IMR-90 (cell line): ENCODE results near the gene C5. TPM values are rescaled to one million over a fixed set of nuclear protein-coding genes. Genes with fewer than 3 reads are reported as not detected.
"Not testable (repeated sequence)": the region's sequence is repeated elsewhere in the genome, so short reads cannot be mapped to it uniquely, and the experiment has no call there.

Experiments used
- ATAC-seq: fragments of 200-7000 bp; cut with Tn5 transposase; 2 replicates; pipeline ENCODE4 v1.9.1; 2020; ENCODE audit warnings: low read depth, mild to moderate bottlenecking, moderate library complexity
- BruUV-seq: library from RNA; stranded (reverse); fragments of 400-500 nt; replicated peaks from 2 replicates; lab custom pipeline; 2021; lab: Mats Ljungman, UMichigan
- CTCF ChIA-PET: fragments of 300-600 bp; formaldehyde crosslinking; extraction: SDS; loops from one replicate; lab custom pipeline; 2021; ENCODE audit warnings: antibody characterized with exemption; lab: Yijun Ruan, JAX
- POLR2A ChIA-PET: fragments of 300-600 bp; sonication (Branson Sonifier 250); formaldehyde crosslinking; loops from one replicate; lab custom pipeline; 2022; ENCODE audit warnings: antibody characterized with exemption; ENCODE audit not compliant: unreplicated experiment; lab: Charles Lee
- DNase-seq: peaks from one replicate; pipeline ENCODE4 v3.0.0; 2013
- H2AFZ ChIP-seq: replicated peaks from 2 replicates; pipeline ENCODE3; 2013; ENCODE audit warnings: low read length, mild to moderate bottlenecking; ENCODE audit not compliant: poor library complexity
- H2AK5ac ChIP-seq: 2 replicates; pipeline ENCODE4 v1.6.1; 2013; ENCODE audit warnings: low read depth, low read length, inconsistent platforms
- H2AK9ac ChIP-seq: replicated peaks from 2 replicates; pipeline ENCODE3; 2013; ENCODE audit warnings: mild to moderate bottlenecking, low read depth, low read length, moderate library complexity; ENCODE audit not compliant: poor library complexity
- H2BK120ac ChIP-seq: 2 replicates; pipeline ENCODE4 v1.6.1; 2013; ENCODE audit warnings: low read depth, low read length, inconsistent platforms
- H2BK15ac ChIP-seq: 3 replicates; pipeline ENCODE4 v1.6.1; 2013; ENCODE audit warnings: low read depth, low read length, inconsistent platforms
- H2BK20ac ChIP-seq: 2 replicates; pipeline ENCODE4 v1.6.1; 2013; ENCODE audit warnings: low read depth, mild to moderate bottlenecking, inconsistent platforms, low read length, moderate library complexity
- H2BK5ac ChIP-seq: 2 replicates; pipeline ENCODE4 v1.6.1; 2013; ENCODE audit warnings: mild to moderate bottlenecking, low read depth, low read length, inconsistent platforms; ENCODE audit not compliant: poor library complexity, severe bottlenecking
- H3K14ac ChIP-seq: replicated peaks from 2 replicates; pipeline ENCODE4 v1.6.1; 2013; ENCODE audit warnings: low read depth, low read length, inconsistent platforms
- H3K18ac ChIP-seq: 2 replicates; pipeline ENCODE4 v1.6.1; 2013; ENCODE audit warnings: low read depth, low read length, control low read depth
- H3K23ac ChIP-seq: 2 replicates; pipeline ENCODE4 v1.6.1; 2013; ENCODE audit warnings: low read depth, low read length, inconsistent platforms
- H3K27ac ChIP-seq: 2 replicates; pipeline ENCODE4 v1.5.1; 2013; ENCODE audit warnings: mild to moderate bottlenecking, control low read depth, low read length; ENCODE audit not compliant: insufficient read depth
- H3K27me3 ChIP-seq: 2 replicates; pipeline ENCODE4 v1.6.1; 2013; ENCODE audit warnings: low read length; ENCODE audit not compliant: control insufficient read depth, insufficient read depth
- H3K36me3 ChIP-seq: 2 replicates; pipeline ENCODE4 v1.6.1; 2013; ENCODE audit warnings: low read length, mixed read lengths; ENCODE audit not compliant: control insufficient read depth, insufficient read depth
- H3K4ac ChIP-seq: 2 replicates; pipeline ENCODE4 v1.6.1; 2013; ENCODE audit warnings: low read depth, low read length, inconsistent platforms
- H3K4me1 ChIP-seq: 2 replicates; pipeline ENCODE4 v1.6.1; 2013; ENCODE audit warnings: low read length, mixed read lengths; ENCODE audit not compliant: control insufficient read depth, insufficient read depth
- H3K4me2 ChIP-seq: 2 replicates; pipeline ENCODE4 v1.6.1; 2013; ENCODE audit warnings: low read depth, mild to moderate bottlenecking, control low read depth, low read length, moderate library complexity
- H3K4me3 ChIP-seq: 2 replicates; pipeline ENCODE4 v1.5.1; 2013; ENCODE audit warnings: low read depth, mild to moderate bottlenecking, control low read depth, low read length, moderate library complexity; ENCODE audit not compliant: insufficient read depth
- H3K56ac ChIP-seq: 2 replicates; pipeline ENCODE4 v1.6.1; 2013; ENCODE audit warnings: low read length, inconsistent platforms; ENCODE audit not compliant: insufficient read depth; ENCODE audit errors: extremely low read depth
- H3K79me1 ChIP-seq, 2 experiments: 2 replicates each; pipeline ENCODE4 v1.6.1; 2013; ENCODE audit warnings: low read length in 2 of 2, inconsistent platforms in 1 of 2, low read depth in 1 of 2
- H3K9ac ChIP-seq: 2 replicates; pipeline ENCODE4 v1.6.1; 2013; ENCODE audit warnings: low read depth, low read length, control low read depth
- H3K9me1 ChIP-seq: 2 replicates; pipeline ENCODE4 v1.6.1; 2013; ENCODE audit warnings: low read length, inconsistent platforms; ENCODE audit not compliant: insufficient read depth
- H3K9me3 ChIP-seq: 2 replicates; pipeline ENCODE4 v1.6.1; 2013; ENCODE audit warnings: low read length; ENCODE audit not compliant: control insufficient read depth, insufficient read depth
- H4K20me1 ChIP-seq: 2 replicates; pipeline ENCODE4 v1.6.1; 2013; ENCODE audit warnings: low read length, inconsistent platforms; ENCODE audit not compliant: insufficient read depth
- H4K5ac ChIP-seq: 2 replicates; pipeline ENCODE4 v1.6.1; 2013; ENCODE audit warnings: mild to moderate bottlenecking, low read depth, low read length, control low read depth
- H4K8ac ChIP-seq, 2 experiments: 2 replicates each; pipeline ENCODE4 v1.6.1; 2013; ENCODE audit warnings: low read depth in 2 of 2, low read length in 2 of 2, control low read depth in 1 of 2, inconsistent platforms in 1 of 2
- H4K91ac ChIP-seq: 2 replicates; pipeline ENCODE4 v1.6.1; 2013; ENCODE audit warnings: low read depth, low read length, inconsistent platforms; ENCODE audit not compliant: insufficient read depth
- WGBS, 2 experiments: methylation state at CpG; one replicate each; pipeline versions ENCODE4 v1.1.5 to v1.1.7; 2013; ENCODE audit warnings: missing lambda C conversion rate in 2 of 2; ENCODE audit not compliant: insufficient read length in 1 of 2; ENCODE audit errors: extremely low coverage in 2 of 2; 5-methylcytosine and 5-hydroxymethylcytosine counted together
- dilution Hi-C: fragments of 300-500 bp; cut with HindIII; formaldehyde crosslinking; loops from one replicate; pipeline ENCODE4 v1.14.3; 2018; ENCODE audit warnings: low sequenced_read_pairs; ENCODE audit not compliant: unreplicated experiment
- in situ Hi-C: fragments of 300-500 bp; cut with MboI; formaldehyde crosslinking; loops from 3 replicates; pipeline ENCODE4 v1.14.3; 2019; ENCODE audit warnings: low sequenced_read_pairs, inconsistent platforms, mixed read lengths
- intact Hi-C: fragments of 100-400 bp; cut with micrococcal nuclease; formaldehyde crosslinking; loops from 2 replicates; pipeline ENCODE4 v1.10.0; 2022
- polyA plus RNA-seq, 3 experiments: library from polyadenylated mRNA; depleted of rRNA; stranded (reverse); fragments of >200 nt; gene quantifications; 2 replicates each; pipeline ENCODE4 v1.2.3, GENCODE V29; 2012; ENCODE audit warnings: low replicate concordance in 1 of 3
- total RNA-seq: library from RNA; depleted of rRNA; stranded (reverse); fragments of >200 nt; gene quantifications from 2 replicates; pipeline ENCODE4 v1.2.3, GENCODE V29; 2012

C5 gene
- total and polyA plus RNA-seq, 2 of the 4 experiments (the other 2 are of a cell fraction) = 1.5 to 2.3 TPM

GRCh38 chr9:121090743-121091142, 40.7 kb upstream of the C5 start:
- H2AK5ac ChIP-seq, H3K14ac ChIP-seq, H4K8ac ChIP-seq, H3K23ac ChIP-seq, H2BK120ac ChIP-seq, H4K91ac ChIP-seq, H2BK20ac ChIP-seq, CTCF ChIA-PET, H3K36me3 ChIP-seq, H3K9ac ChIP-seq, H3K4ac ChIP-seq, H3K4me3 ChIP-seq, H3K4me1 ChIP-seq, H2AK9ac ChIP-seq, H3K27me3 ChIP-seq, DNase-seq, H3K27ac ChIP-seq, H3K9me1 ChIP-seq, ATAC-seq, H3K4me2 ChIP-seq, H2BK5ac ChIP-seq, in situ Hi-C loops, H2AFZ ChIP-seq, H3K18ac ChIP-seq, H3K56ac ChIP-seq, H4K20me1 ChIP-seq, H3K9me3 ChIP-seq, BruUV-seq, H4K5ac ChIP-seq, H3K79me1 ChIP-seq, intact Hi-C loops, POLR2A ChIA-PET, dilution Hi-C loops, H2BK15ac ChIP-seq: not testable (repeated sequence)
- no CpG with 5 or more reads among the region's 6 CpGs for WGBS, 2 experiments
